ENCODE results near the gene COPS7A. TPM values are rescaled to one million over a fixed set of nuclear protein-coding genes. Genes with fewer than 3 reads are reported as not detected.
"Not testable (repeated sequence)": the region's sequence is repeated elsewhere in the genome, so short reads cannot be mapped to it uniquely, and the experiment has no call there.

The COPS7A gene
- total RNA-seq, 2 experiments from 2014 or later = 29.5 to 36.8 TPM

GRCh38 chr12:6696690-6697583 lies 26.9 kb upstream of the COPS7A start:
- POLR2A ChIA-PET = no interaction called here
- CTCF ChIA-PET = interaction anchor here (1.0 to 1.6 kb wide), 4 partner anchors 57 to 134 kb away, joined by 3 to 4 read pairs (median 4); no protein-coding TSS in a partner anchor
- Mint-ChIP-seq H3K27ac (no peak overlapping the region), H3K4me3 (no peak overlapping the region), H3K36me3 (ENCODE audit: low read depth) (peaks cover 5% of the 10 kb centered on the region), H3K27me3 (peaks cover 40% of the 10 kb centered on the region), H3K4me1 (peaks cover 33% of the 10 kb centered on the region), H3K9me3 (no peaks in the 10 kb centered on the region)
- DNase-seq = no peak

- Mint-ChIP-seq H3K36me3 (ENCODE audit: low read depth) (peaks cover 5% of the 10 kb centered on the region), H3K4me1 (peaks cover 27% of the 10 kb centered on the region), H3K27ac (no peak overlapping the region), H3K27me3 (peaks cover 47% of the 10 kb centered on the region), H3K4me3 (no peak overlapping the region), H3K9me3 (no peaks in the 10 kb centered on the region)
- ChIA-PET CTCF (interaction anchor here (0.9 to 2.1 kb wide), 9 partner anchors 9 to 154 kb away, joined by 3 to 8 read pairs (median 3); partner anchors contain the start of genes COPS7A, LPAR5, USP5 and ZNF384), POLR2A (no interaction called here)
- peak; percentile 21 for DNase-seq
These were observed 26.1 kb upstream of the COPS7A start for GRCh38 chr12:6697584-6698351.

GRCh38 chr12:6698352-6699046 lies 25.3 kb upstream of the COPS7A start:
- Mint-ChIP-seq H3K4me3 (no peak overlapping the region), H3K4me1 (peaks cover 25% of the 10 kb centered on the region), H3K36me3 (ENCODE audit: low read depth) (peaks cover 5% of the 10 kb centered on the region), H3K27me3 (peaks cover 54% of the 10 kb centered on the region), H3K27ac (no peak overlapping the region), H3K9me3 (no peaks in the 10 kb centered on the region)
- ChIA-PET CTCF (interaction anchor here (0.9 to 2.1 kb wide), 9 partner anchors 9 to 154 kb away, joined by 3 to 8 read pairs (median 3); partner anchors contain the start of genes COPS7A, LPAR5, USP5 and ZNF384), POLR2A (no interaction called here)
- no peak for DNase-seq

GRCh38 chr12:6699259-6699988 lies 24.4 kb upstream of the COPS7A start:
- CTCF ChIA-PET = interaction anchor here (0.6 to 2.1 kb wide), 5 partner anchors 8 to 153 kb away, joined by 3 to 8 read pairs (median 3); partner anchors contain the start of genes USP5 and ZNF384
- no peaks in the 10 kb centered on the region for H3K9me3 Mint-ChIP-seq
- peaks cover 25% of the 10 kb centered on the region for H3K4me1 Mint-ChIP-seq
- POLR2A ChIA-PET = no interaction called here
- peak overlapping the region; percentile 53 for H3K4me3 Mint-ChIP-seq
- no peak overlapping the region for H3K27ac Mint-ChIP-seq
- H3K36me3 Mint-ChIP-seq (ENCODE audit: low read depth) = peaks cover 5% of the 10 kb centered on the region
- DNase-seq = no peak
- peaks cover 62% of the 10 kb centered on the region for H3K27me3 Mint-ChIP-seq

GRCh38 chr12:6699989-6700645 lies 23.7 kb upstream of the COPS7A start:
- Mint-ChIP-seq H3K4me1 (peaks cover 25% of the 10 kb centered on the region), H3K27me3 (peaks cover 67% of the 10 kb centered on the region), H3K27ac (no peak overlapping the region), H3K9me3 (no peaks in the 10 kb centered on the region), H3K36me3 (ENCODE audit: low read depth) (peaks cover 5% of the 10 kb centered on the region), H3K4me3 (peak overlapping the region; percentile 53)
- POLR2A ChIA-PET = no interaction called here
- CTCF ChIA-PET = interaction anchor here (0.6 kb wide), 1 partner anchor 84 kb away, joined by 3 read pairs; no protein-coding TSS in a partner anchor
- DNase-seq = no peak

GRCh38 chr12:6700646-6701051 lies 23.2 kb upstream of the COPS7A start, which contains the start of gene PIANP:
TSS of gene PIANP (minus strand) at chr12:6700815. CDS start at chr12:6698061, 2,754 bp downstream.
- Mint-ChIP-seq H3K4me1 (peaks cover 25% of the 10 kb centered on the region), H3K9me3 (no peaks in the 10 kb centered on the region), H3K4me3 (peak within 1 kb of the TSS; percentile 60), H3K27ac (no peak within 1 kb of the TSS), H3K36me3 (ENCODE audit: low read depth) (peaks cover 5% of the 10 kb centered on the region), H3K27me3 (peaks cover 69% of the 10 kb centered on the region)
- peak; percentile 54 for DNase-seq
- POLR2A ChIA-PET = no interaction called here
- CTCF ChIA-PET = no interaction called here

- H3K4me1 Mint-ChIP-seq = peaks cover 25% of the 10 kb centered on the region
- CTCF ChIA-PET = no interaction called here
- H3K9me3 Mint-ChIP-seq = no peaks in the 10 kb centered on the region
- H3K27ac Mint-ChIP-seq = no peak overlapping the region
- DNase-seq = no peak
- H3K36me3 Mint-ChIP-seq (ENCODE audit: low read depth) = peaks cover 5% of the 10 kb centered on the region
- peaks cover 69% of the 10 kb centered on the region for H3K27me3 Mint-ChIP-seq
- peak overlapping the region; percentile 60 for H3K4me3 Mint-ChIP-seq
- POLR2A ChIA-PET = no interaction called here
These were observed 22.6 kb upstream of the COPS7A start for GRCh38 chr12:6701078-6701768.

- Mint-ChIP-seq H3K9me3 (no peaks in the 10 kb centered on the region), H3K27me3 (peaks cover 56% of the 10 kb centered on the region), H3K4me3 (no peak overlapping the region), H3K36me3 (ENCODE audit: low read depth) (peaks cover 5% of the 10 kb centered on the region), H3K4me1 (peaks cover 21% of the 10 kb centered on the region), H3K27ac (no peak overlapping the region)
- ChIA-PET POLR2A (no interaction called here), CTCF (no interaction called here)
- DNase-seq = no peak
These were observed 20.2 kb upstream of the COPS7A start for GRCh38 chr12:6703631-6704030.

- not testable (repeated sequence) for H3K36me3 Mint-ChIP-seq (ENCODE audit: low read depth)
These were observed 15.5 kb upstream of the COPS7A start for GRCh38 chr12:6708351-6708750.

GRCh38 chr12:6708960-6709394 lies 14.9 kb upstream of the COPS7A start:
- Mint-ChIP-seq H3K4me3 (peak overlapping the region; percentile 41), H3K27ac (peak overlapping the region; percentile 43), H3K4me1 (peaks cover 9% of the 10 kb centered on the region), H3K27me3 (peaks cover 11% of the 10 kb centered on the region), H3K36me3 (ENCODE audit: low read depth) (no peaks in the 10 kb centered on the region), H3K9me3 (no peaks in the 10 kb centered on the region)
- CTCF ChIA-PET = interaction anchor here (1.5 kb wide), 1 partner anchor 12 kb away, joined by 7 read pairs; no protein-coding TSS in a partner anchor
- POLR2A ChIA-PET = interaction anchor here (0.6 to 1.8 kb wide), 2 partner anchors 15 to 24 kb away, joined by 5 to 8 read pairs; partner anchors contain the start of gene COPS7A
- peak; percentile 38 for DNase-seq

More at GRCh38 chr12:6708351-6708750, 15.5 kb upstream of the COPS7A start:
- ChIA-PET CTCF (interaction anchor here (1.1 to 1.5 kb wide), 2 partner anchors 9 to 12 kb away, joined by 3 to 7 read pairs; no protein-coding TSS in a partner anchor), POLR2A (interaction anchor here (0.6 to 1.8 kb wide), 2 partner anchors 15 to 24 kb away, joined by 5 to 8 read pairs; partner anchors contain the start of gene COPS7A)
- not testable (repeated sequence) for H3K4me1 Mint-ChIP-seq, H3K27ac Mint-ChIP-seq, DNase-seq, H3K4me3 Mint-ChIP-seq, H3K9me3 Mint-ChIP-seq
- peaks cover 16% of the 10 kb centered on the region for H3K27me3 Mint-ChIP-seq

Measured in activated CD4-positive, alpha-beta T cell treated with anti-CD3 and anti-CD28 coated beads, Interleukin-2, amount 10 ng/mL, durations not matched to agents 7 days and 5 days (primary cell).